HepG2 (cell line): ENCODE results near the gene DDIT4. TPM values are rescaled to one million over a fixed set of nuclear protein-coding genes. Genes with fewer than 3 reads are reported as not detected.

Source experiments
- BORCS8-MEF2B ChIP-seq: sonication (generic); formaldehyde crosslinking; IDR thresholded peaks from 2 replicates; pipeline ENCODE4 v1.8.0; 2022; ENCODE audit warnings: mild to moderate bottlenecking, missing genetic modification reagents
- CBFB ChIP-seq: sonication (generic); formaldehyde crosslinking; IDR thresholded peaks from 2 replicates; pipeline ENCODE4 v1.4.0; 2020; ENCODE audit warnings: missing genetic modification reagents
- CTCF ChIP-seq: sonication (generic); formaldehyde crosslinking; IDR thresholded peaks from 2 replicates; pipeline ENCODE4 v1.5.0; 2020; ENCODE audit warnings: mild to moderate bottlenecking, missing genetic modification reagents, moderate library complexity
- DPF2 ChIP-seq: sonication (generic); formaldehyde crosslinking; IDR thresholded peaks from 2 replicates; pipeline ENCODE4 v1.4.0; 2020; ENCODE audit warnings: mild to moderate bottlenecking, low read depth, missing genetic modification reagents, borderline replicate concordance
- EEA1 ChIP-seq: sonication (generic); formaldehyde crosslinking; IDR thresholded peaks from 2 replicates; pipeline ENCODE4 v1.5.1; 2020; ENCODE audit warnings: mild to moderate bottlenecking, missing genetic modification reagents, borderline replicate concordance
- MAFF ChIP-seq: IDR thresholded peaks from 2 replicates; pipeline ENCODE4 v1.6.1; 2011; ENCODE audit warnings: low read depth, low read length, improper control_type of control experiment
- MAFG ChIP-seq: sonication (generic); formaldehyde crosslinking; IDR thresholded peaks from 2 replicates; pipeline ENCODE4 v1.5.1; 2020; ENCODE audit warnings: mild to moderate bottlenecking, missing genetic modification reagents
- POGZ ChIP-seq: sonication (generic); formaldehyde crosslinking; IDR thresholded peaks from 2 replicates; pipeline ENCODE4 v1.4.0; 2020; ENCODE audit warnings: mild to moderate bottlenecking, missing genetic modification reagents
- POLR2AphosphoS2 ChIP-seq: IDR thresholded peaks from 2 replicates; pipeline ENCODE4 v1.6.1; 2011; ENCODE audit warnings: low read depth, low read length, improper control_type of control experiment
- RBM22 ChIP-seq: fragments of 200-400 bp; formaldehyde crosslinking; optimal IDR thresholded peaks from 2 replicates; pipeline ENCODE3; 2017; ENCODE audit warnings: mild to moderate bottlenecking, low read length, moderate library complexity
- RFX1 ChIP-seq: fragments of 450-650 bp; IDR thresholded peaks from 2 replicates; pipeline ENCODE4 v1.6.1; 2017
- SRY ChIP-seq: sonication (generic); formaldehyde crosslinking; IDR thresholded peaks from 2 replicates; pipeline ENCODE4 v1.8.0; 2022; ENCODE audit warnings: mild to moderate bottlenecking, missing genetic modification reagents
- TEAD3 ChIP-seq: optimal IDR thresholded peaks from 2 replicates; pipeline ENCODE3; 2016; ENCODE audit warnings: borderline replicate concordance
- XBP1 ChIP-seq: sonication (generic); formaldehyde crosslinking; IDR thresholded peaks from 2 replicates; pipeline ENCODE4 v1.5.0; 2020; ENCODE audit warnings: missing genetic modification reagents
- ZBTB7B ChIP-seq: sonication (generic); formaldehyde crosslinking; IDR thresholded peaks from 2 replicates; pipeline ENCODE4 v1.4.0; 2020; ENCODE audit warnings: missing genetic modification reagents
- ZFP36L1 ChIP-seq: sonication (generic); formaldehyde crosslinking; IDR thresholded peaks from 2 replicates; pipeline ENCODE4 v1.8.0; 2022; ENCODE audit warnings: mild to moderate bottlenecking, missing genetic modification reagents, moderate library complexity
- ZGPAT ChIP-seq: IDR thresholded peaks from 2 replicates; pipeline ENCODE4 v1.6.1; 2016; ENCODE audit warnings: mild to moderate bottlenecking
- ZNF121 ChIP-seq: sonication (generic); formaldehyde crosslinking; IDR thresholded peaks from 2 replicates; pipeline ENCODE4 v1.5.0; 2020; ENCODE audit warnings: mild to moderate bottlenecking, missing genetic modification reagents
- ZNF496 ChIP-seq: sonication (generic); formaldehyde crosslinking; IDR thresholded peaks from 2 replicates; pipeline ENCODE4 v1.8.1; 2023; ENCODE audit warnings: mild to moderate bottlenecking, moderate library complexity, missing genetic modification reagents; ENCODE audit not compliant: insufficient replicate concordance
- ZNF713 ChIP-seq: sonication (generic); formaldehyde crosslinking; IDR thresholded peaks from 2 replicates; pipeline ENCODE4 v1.4.0; 2020; ENCODE audit warnings: mild to moderate bottlenecking, missing genetic modification reagents
- ZNF724P ChIP-seq: sonication (generic); formaldehyde crosslinking; IDR thresholded peaks from 2 replicates; pipeline ENCODE4 v1.8.0; 2022; ENCODE audit warnings: missing genetic modification reagents, borderline replicate concordance
- polyA plus RNA-seq, 8 experiments: library from polyadenylated mRNA; depleted of rRNA in 3 of 8; stranded (reverse) in 7 of 8; unstranded in 1 of 8; fragments of >200 nt; fragmentation: Illumina TruSeq in 4 of 8; extraction: Trizol in 4 of 8; gene quantifications; 2 replicates each; pipeline versions ENCODE4 v1.2.1 to v1.2.3, GENCODE V29; 2011 to 2016; ENCODE audit warnings: low read depth in 4 of 8, missing spikeins in 1 of 8, mixed read lengths in 1 of 8; ENCODE audit not compliant: insufficient read depth in 1 of 8
- total RNA-seq, 5 experiments: library from RNA; depleted of rRNA; stranded (reverse); fragments of >200 nt; fragmentation: Illumina TruSeq; extraction: Trizol; gene quantifications; 2 replicates each; pipeline ENCODE4 v1.2.3, GENCODE V29; 2016; ENCODE audit warnings: low read depth in 1 of 5
- TF ChIP-seq, protein P1 (sequence below): sonication (generic); formaldehyde crosslinking; IDR thresholded peaks from 2 replicates; pipeline ENCODE4 v1.9.0; 2021; ENCODE audit warnings: missing genetic modification reagents, borderline replicate concordance
- TF ChIP-seq, protein P2 (sequence below): fragments of 450-650 bp; IDR thresholded peaks from 2 replicates; pipeline ENCODE4 v1.6.1; 2017; ENCODE audit warnings: mild to moderate bottlenecking

Gene DDIT4
- total and polyA plus RNA-seq, 2 of the 13 experiments (the other 11 are each of a cell fraction or from before 2014, with no cell fraction given), result 35.6 to 40.7 TPM

GRCh38 chr10:72260239-72260975 lies 13.3 kb upstream of the DDIT4 start (continued):
- TF ChIP-seq ZNF496 (CRISPR knock-in tag), result no peak
- peak; percentile 56 for TF ChIP-seq ZBTB7B
- no peak for TF ChIP-seq RFX1
- TF ChIP-seq BORCS8-MEF2B (CRISPR knock-in tag), result 0 out of 2 replicates have a peak, but pooled peaks have one; percentile 27
- no peak; the same call in 1 of the 2 replicates for TF ChIP-seq EEA1 (CRISPR knock-in tag)
- TF ChIP-seq, protein P1, sequence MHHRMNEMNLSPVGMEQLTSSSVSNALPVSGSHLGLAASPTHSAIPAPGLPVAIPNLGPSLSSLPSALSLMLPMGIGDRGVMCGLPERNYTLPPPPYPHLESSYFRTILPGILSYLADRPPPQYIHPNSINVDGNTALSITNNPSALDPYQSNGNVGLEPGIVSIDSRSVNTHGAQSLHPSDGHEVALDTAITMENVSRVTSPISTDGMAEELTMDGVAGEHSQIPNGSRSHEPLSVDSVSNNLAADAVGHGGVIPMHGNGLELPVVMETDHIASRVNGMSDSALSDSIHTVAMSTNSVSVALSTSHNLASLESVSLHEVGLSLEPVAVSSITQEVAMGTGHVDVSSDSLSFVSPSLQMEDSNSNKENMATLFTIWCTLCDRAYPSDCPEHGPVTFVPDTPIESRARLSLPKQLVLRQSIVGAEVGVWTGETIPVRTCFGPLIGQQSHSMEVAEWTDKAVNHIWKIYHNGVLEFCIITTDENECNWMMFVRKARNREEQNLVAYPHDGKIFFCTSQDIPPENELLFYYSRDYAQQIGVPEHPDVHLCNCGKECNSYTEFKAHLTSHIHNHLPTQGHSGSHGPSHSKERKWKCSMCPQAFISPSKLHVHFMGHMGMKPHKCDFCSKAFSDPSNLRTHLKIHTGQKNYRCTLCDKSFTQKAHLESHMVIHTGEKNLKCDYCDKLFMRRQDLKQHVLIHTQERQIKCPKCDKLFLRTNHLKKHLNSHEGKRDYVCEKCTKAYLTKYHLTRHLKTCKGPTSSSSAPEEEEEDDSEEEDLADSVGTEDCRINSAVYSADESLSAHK (CRISPR knock-in tag), result no peak
- no peak for TF ChIP-seq POLR2AphosphoS2
- TF ChIP-seq DPF2 (CRISPR knock-in tag), result no peak
- TF ChIP-seq TEAD3 (CRISPR knock-in tag), result peak; percentile 64
- TF ChIP-seq ZGPAT, result peak; percentile 77
- no peak for TF ChIP-seq CTCF
- TF ChIP-seq ZNF713 (CRISPR knock-in tag), result no peak
- TF ChIP-seq ZNF724P (CRISPR knock-in tag), result no peak
- peak; percentile 21; the same call in 1 of the 2 replicates for TF ChIP-seq POGZ (CRISPR knock-in tag)
- no peak for TF ChIP-seq ZNF121 (CRISPR knock-in tag)
- TF ChIP-seq, protein P2, sequence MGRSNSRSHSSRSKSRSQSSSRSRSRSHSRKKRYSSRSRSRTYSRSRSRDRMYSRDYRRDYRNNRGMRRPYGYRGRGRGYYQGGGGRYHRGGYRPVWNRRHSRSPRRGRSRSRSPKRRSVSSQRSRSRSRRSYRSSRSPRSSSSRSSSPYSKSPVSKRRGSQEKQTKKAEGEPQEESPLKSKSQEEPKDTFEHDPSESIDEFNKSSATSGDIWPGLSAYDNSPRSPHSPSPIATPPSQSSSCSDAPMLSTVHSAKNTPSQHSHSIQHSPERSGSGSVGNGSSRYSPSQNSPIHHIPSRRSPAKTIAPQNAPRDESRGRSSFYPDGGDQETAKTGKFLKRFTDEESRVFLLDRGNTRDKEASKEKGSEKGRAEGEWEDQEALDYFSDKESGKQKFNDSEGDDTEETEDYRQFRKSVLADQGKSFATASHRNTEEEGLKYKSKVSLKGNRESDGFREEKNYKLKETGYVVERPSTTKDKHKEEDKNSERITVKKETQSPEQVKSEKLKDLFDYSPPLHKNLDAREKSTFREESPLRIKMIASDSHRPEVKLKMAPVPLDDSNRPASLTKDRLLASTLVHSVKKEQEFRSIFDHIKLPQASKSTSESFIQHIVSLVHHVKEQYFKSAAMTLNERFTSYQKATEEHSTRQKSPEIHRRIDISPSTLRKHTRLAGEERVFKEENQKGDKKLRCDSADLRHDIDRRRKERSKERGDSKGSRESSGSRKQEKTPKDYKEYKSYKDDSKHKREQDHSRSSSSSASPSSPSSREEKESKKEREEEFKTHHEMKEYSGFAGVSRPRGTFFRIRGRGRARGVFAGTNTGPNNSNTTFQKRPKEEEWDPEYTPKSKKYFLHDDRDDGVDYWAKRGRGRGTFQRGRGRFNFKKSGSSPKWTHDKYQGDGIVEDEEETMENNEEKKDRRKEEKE, result no peak
- no peak for TF ChIP-seq RBM22
- TF ChIP-seq SRY (CRISPR knock-in tag), result no peak; the same call in 1 of the 2 replicates
- peak; percentile 97 for TF ChIP-seq MAFG (CRISPR knock-in tag)
- TF ChIP-seq CBFB, result no peak
- TF ChIP-seq MAFF, result peak; percentile 98
- TF ChIP-seq ZFP36L1 (CRISPR knock-in tag), result peak; percentile 70; the same call in 1 of the 2 replicates
- no peak for TF ChIP-seq XBP1 (CRISPR knock-in tag)
